IMR-90 (cell line): Measurements from ENCODE around the gene ST8SIA6. TPM values are rescaled to one million over a fixed set of nuclear protein-coding genes. Genes with fewer than 3 reads are reported as not detected.

Source experiments
- ATAC-seq: fragments of 200-7000 bp; cut with Tn5 transposase; 2 replicates; pipeline ENCODE4 v1.9.1; 2020; ENCODE audit warnings: low read depth, mild to moderate bottlenecking, moderate library complexity
- BruUV-seq: library from RNA; stranded (reverse); fragments of 400-500 nt; replicated peaks from 2 replicates; lab custom pipeline; 2021; lab: Mats Ljungman, UMichigan
- CTCF ChIA-PET: fragments of 300-600 bp; formaldehyde crosslinking; extraction: SDS; loops from one replicate; lab custom pipeline; 2021; ENCODE audit warnings: antibody characterized with exemption; lab: Yijun Ruan, JAX
- POLR2A ChIA-PET: fragments of 300-600 bp; sonication (Branson Sonifier 250); formaldehyde crosslinking; loops from one replicate; lab custom pipeline; 2022; ENCODE audit warnings: antibody characterized with exemption; ENCODE audit not compliant: unreplicated experiment; lab: Charles Lee
- DNase-seq: peaks from one replicate; pipeline ENCODE4 v3.0.0; 2013
- H2AFZ ChIP-seq: replicated peaks from 2 replicates; pipeline ENCODE3; 2013; ENCODE audit warnings: low read length, mild to moderate bottlenecking; ENCODE audit not compliant: poor library complexity
- H2AK5ac ChIP-seq: 2 replicates; pipeline ENCODE4 v1.6.1; 2013; ENCODE audit warnings: low read depth, low read length, inconsistent platforms
- H2AK9ac ChIP-seq: replicated peaks from 2 replicates; pipeline ENCODE3; 2013; ENCODE audit warnings: mild to moderate bottlenecking, low read depth, low read length, moderate library complexity; ENCODE audit not compliant: poor library complexity
- H2BK120ac ChIP-seq: 2 replicates; pipeline ENCODE4 v1.6.1; 2013; ENCODE audit warnings: low read depth, low read length, inconsistent platforms
- H2BK15ac ChIP-seq: 3 replicates; pipeline ENCODE4 v1.6.1; 2013; ENCODE audit warnings: low read depth, low read length, inconsistent platforms
- H2BK20ac ChIP-seq: 2 replicates; pipeline ENCODE4 v1.6.1; 2013; ENCODE audit warnings: low read depth, mild to moderate bottlenecking, inconsistent platforms, low read length, moderate library complexity
- H2BK5ac ChIP-seq: 2 replicates; pipeline ENCODE4 v1.6.1; 2013; ENCODE audit warnings: mild to moderate bottlenecking, low read depth, low read length, inconsistent platforms; ENCODE audit not compliant: poor library complexity, severe bottlenecking
- H3K14ac ChIP-seq: replicated peaks from 2 replicates; pipeline ENCODE4 v1.6.1; 2013; ENCODE audit warnings: low read depth, low read length, inconsistent platforms
- H3K18ac ChIP-seq: 2 replicates; pipeline ENCODE4 v1.6.1; 2013; ENCODE audit warnings: low read depth, low read length, control low read depth
- H3K23ac ChIP-seq: 2 replicates; pipeline ENCODE4 v1.6.1; 2013; ENCODE audit warnings: low read depth, low read length, inconsistent platforms
- H3K27ac ChIP-seq: 2 replicates; pipeline ENCODE4 v1.5.1; 2013; ENCODE audit warnings: mild to moderate bottlenecking, control low read depth, low read length; ENCODE audit not compliant: insufficient read depth
- H3K27me3 ChIP-seq: 2 replicates; pipeline ENCODE4 v1.6.1; 2013; ENCODE audit warnings: low read length; ENCODE audit not compliant: control insufficient read depth, insufficient read depth
- H3K36me3 ChIP-seq: 2 replicates; pipeline ENCODE4 v1.6.1; 2013; ENCODE audit warnings: low read length, mixed read lengths; ENCODE audit not compliant: control insufficient read depth, insufficient read depth
- H3K4ac ChIP-seq: 2 replicates; pipeline ENCODE4 v1.6.1; 2013; ENCODE audit warnings: low read depth, low read length, inconsistent platforms
- H3K4me1 ChIP-seq: 2 replicates; pipeline ENCODE4 v1.6.1; 2013; ENCODE audit warnings: low read length, mixed read lengths; ENCODE audit not compliant: control insufficient read depth, insufficient read depth
- H3K4me2 ChIP-seq: 2 replicates; pipeline ENCODE4 v1.6.1; 2013; ENCODE audit warnings: low read depth, mild to moderate bottlenecking, control low read depth, low read length, moderate library complexity
- H3K4me3 ChIP-seq: 2 replicates; pipeline ENCODE4 v1.5.1; 2013; ENCODE audit warnings: low read depth, mild to moderate bottlenecking, control low read depth, low read length, moderate library complexity; ENCODE audit not compliant: insufficient read depth
- H3K56ac ChIP-seq: 2 replicates; pipeline ENCODE4 v1.6.1; 2013; ENCODE audit warnings: low read length, inconsistent platforms; ENCODE audit not compliant: insufficient read depth; ENCODE audit errors: extremely low read depth
- H3K79me1 ChIP-seq, 2 experiments: 2 replicates each; pipeline ENCODE4 v1.6.1; 2013; ENCODE audit warnings: low read length in 2 of 2, inconsistent platforms in 1 of 2, low read depth in 1 of 2
- H3K9ac ChIP-seq: 2 replicates; pipeline ENCODE4 v1.6.1; 2013; ENCODE audit warnings: low read depth, low read length, control low read depth
- H3K9me1 ChIP-seq: 2 replicates; pipeline ENCODE4 v1.6.1; 2013; ENCODE audit warnings: low read length, inconsistent platforms; ENCODE audit not compliant: insufficient read depth
- H3K9me3 ChIP-seq: 2 replicates; pipeline ENCODE4 v1.6.1; 2013; ENCODE audit warnings: low read length; ENCODE audit not compliant: control insufficient read depth, insufficient read depth
- H4K20me1 ChIP-seq: 2 replicates; pipeline ENCODE4 v1.6.1; 2013; ENCODE audit warnings: low read length, inconsistent platforms; ENCODE audit not compliant: insufficient read depth
- H4K5ac ChIP-seq: 2 replicates; pipeline ENCODE4 v1.6.1; 2013; ENCODE audit warnings: mild to moderate bottlenecking, low read depth, low read length, control low read depth
- H4K8ac ChIP-seq, 2 experiments: 2 replicates each; pipeline ENCODE4 v1.6.1; 2013; ENCODE audit warnings: low read depth in 2 of 2, low read length in 2 of 2, control low read depth in 1 of 2, inconsistent platforms in 1 of 2
- H4K91ac ChIP-seq: 2 replicates; pipeline ENCODE4 v1.6.1; 2013; ENCODE audit warnings: low read depth, low read length, inconsistent platforms; ENCODE audit not compliant: insufficient read depth
- ELK1 ChIP-seq: fragments of 150-350 bp; IDR thresholded peaks from 2 replicates; pipeline ENCODE4 v1.6.1; 2016; ENCODE audit warnings: low read depth, mild to moderate bottlenecking, low read length, moderate library complexity, borderline replicate concordance
- FOS ChIP-seq: fragments of 150-350 bp; IDR thresholded peaks from 2 replicates; pipeline ENCODE4 v1.6.1; 2016; ENCODE audit warnings: low read depth, low read length
- RAD21 ChIP-seq: IDR thresholded peaks from 2 replicates; pipeline ENCODE4 v1.6.1; 2012; ENCODE audit warnings: low read length, improper control_type of control experiment
- WGBS, 2 experiments: methylation state at CpG; one replicate each; pipeline versions ENCODE4 v1.1.5 to v1.1.7; 2013; ENCODE audit warnings: missing lambda C conversion rate in 2 of 2; ENCODE audit not compliant: insufficient read length in 1 of 2; ENCODE audit errors: extremely low coverage in 2 of 2; 5-methylcytosine and 5-hydroxymethylcytosine counted together
- dilution Hi-C: fragments of 300-500 bp; cut with HindIII; formaldehyde crosslinking; loops from one replicate; pipeline ENCODE4 v1.14.3; 2018; ENCODE audit warnings: low sequenced_read_pairs; ENCODE audit not compliant: unreplicated experiment
- in situ Hi-C: fragments of 300-500 bp; cut with MboI; formaldehyde crosslinking; loops from 3 replicates; pipeline ENCODE4 v1.14.3; 2019; ENCODE audit warnings: low sequenced_read_pairs, inconsistent platforms, mixed read lengths
- intact Hi-C: fragments of 100-400 bp; cut with micrococcal nuclease; formaldehyde crosslinking; loops from 2 replicates; pipeline ENCODE4 v1.10.0; 2022
- polyA plus RNA-seq, 3 experiments: library from polyadenylated mRNA; depleted of rRNA; stranded (reverse); fragments of >200 nt; gene quantifications; 2 replicates each; pipeline ENCODE4 v1.2.3, GENCODE V29; 2012; ENCODE audit warnings: low replicate concordance in 1 of 3
- total RNA-seq: library from RNA; depleted of rRNA; stranded (reverse); fragments of >200 nt; gene quantifications from 2 replicates; pipeline ENCODE4 v1.2.3, GENCODE V29; 2012

The ST8SIA6 gene
- total and polyA plus RNA-seq, 2 of the 4 experiments (the other 2 are of a cell fraction), result 0.10 to 0.18 TPM

DNA sequence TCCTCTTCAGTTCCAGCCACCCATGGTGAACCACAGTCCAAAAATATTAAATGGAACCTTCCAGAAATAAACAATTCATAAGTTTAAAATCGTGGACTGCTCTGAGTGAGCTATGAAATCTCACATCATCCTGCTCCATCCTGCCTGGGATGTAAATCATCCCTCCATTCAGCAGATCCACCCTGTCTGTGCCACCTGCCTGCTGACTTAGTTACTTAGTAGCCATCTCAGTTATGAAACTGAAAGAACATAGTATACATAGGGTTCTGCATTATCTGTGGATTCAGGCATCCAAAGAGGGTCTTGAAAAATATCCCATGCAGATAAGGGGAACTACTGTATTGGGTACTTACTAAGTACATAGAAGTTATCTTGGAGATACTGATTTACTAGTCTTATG, 89.0 kb downstream of the ST8SIA6 start:
- in situ Hi-C loops, result no loop called here
- CTCF ChIA-PET, result interaction anchor here (3.9 kb wide), 1 partner anchor 11 kb away, joined by 15 read pairs; no protein-coding TSS in a partner anchor
- H3K18ac ChIP-seq, result no peak overlapping the region
- no TSS peak for BruUV-seq
- H2AK9ac ChIP-seq, result no peak overlapping the region
- no peak for TF ChIP-seq RAD21
- TF ChIP-seq ELK1, result no peak
- TF ChIP-seq FOS, result no peak
- H3K14ac ChIP-seq, result no peak overlapping the region
- H4K5ac ChIP-seq, result no peak overlapping the region
- no peak overlapping the region for H3K9ac ChIP-seq
- H3K56ac ChIP-seq, result no peak overlapping the region
- H2BK15ac ChIP-seq, result no peak overlapping the region
- no peaks in the 10 kb centered on the region for H3K9me1 ChIP-seq
- no peak overlapping the region for H2BK5ac ChIP-seq
- H3K4me1 ChIP-seq, result no peaks in the 10 kb centered on the region
- H3K79me1 ChIP-seq, result no peaks in the 10 kb centered on the region
- no peak overlapping the region for H3K27ac ChIP-seq
- no peak overlapping the region for H3K4ac ChIP-seq
- H3K4me3 ChIP-seq, result no peak overlapping the region
- no peak overlapping the region for H2AK5ac ChIP-seq
- H2BK120ac ChIP-seq, result no peak overlapping the region
- DNase-seq (no peak), ATAC-seq (no peak)
- no peak overlapping the region for H2AFZ ChIP-seq
- peaks cover 4% of the 10 kb centered on the region; the same call in 1 of the 2 replicates for H3K9me3 ChIP-seq
- H3K27me3 ChIP-seq, result no peaks in the 10 kb centered on the region; the same call in none of the 2 replicates
- H4K91ac ChIP-seq, result no peak overlapping the region
- H4K8ac ChIP-seq, result no peak overlapping the region
- POLR2A ChIA-PET, result no interaction called here
- dilution Hi-C loops, result no loop called here
- no peak overlapping the region for H2BK20ac ChIP-seq
- no CpG with 5 or more reads among the region's 1 CpG for WGBS, 2 experiments
- no peaks in the 10 kb centered on the region for H3K36me3 ChIP-seq
- no peaks in the 10 kb centered on the region for H4K20me1 ChIP-seq
- no peak overlapping the region for H3K23ac ChIP-seq
- H3K4me2 ChIP-seq, result no peak overlapping the region
- intact Hi-C loops, result no loop called here
